NCI-H748 (cell line): ENCODE results near the gene NCKAP5.

Experiments
- DNase-seq: peaks from one replicate; lab custom pipeline; 2025; ENCODE audit not compliant: unreplicated experiment; lab: John Stamatoyannopoulos, UW

NCKAP5 gene

GRCh38 chr2:132975193-132976105, 592.8 kb downstream of the NCKAP5 start:
- no peak for DNase-seq

GRCh38 chr2:132974467-132975095, 593.7 kb downstream of the NCKAP5 start:
- no peak for DNase-seq

- DNase-seq: no peak
Observed at GRCh38 chr2:132971310-132972061, 596.8 kb downstream of the NCKAP5 start.

- DNase-seq: no peak
Observed at GRCh38 chr2:132969371-132969985, 598.8 kb downstream of the NCKAP5 start.

GRCh38 chr2:132965460-132965859, 602.8 kb downstream of the NCKAP5 start:
- no peak for DNase-seq

GRCh38 chr2:132963161-132963560, 605.1 kb downstream of the NCKAP5 start:
- DNase-seq: no peak

GRCh38 chr2:132958887-132959286, 609.4 kb downstream of the NCKAP5 start:
- DNase-seq: no peak

- no peak for DNase-seq
Observed at GRCh38 chr2:132955871-132956615, 612.2 kb downstream of the NCKAP5 start.

- DNase-seq: no peak
Observed at GRCh38 chr2:132953771-132954170, 614.5 kb downstream of the NCKAP5 start.

GRCh38 chr2:132951008-132951714, 617.1 kb downstream of the NCKAP5 start:
- DNase-seq: no peak

- DNase-seq: no peak
Observed at GRCh38 chr2:132949108-132949507, 619.2 kb downstream of the NCKAP5 start.

- DNase-seq: no peak
Observed at GRCh38 chr2:132948211-132948610, 620.1 kb downstream of the NCKAP5 start.

GRCh38 chr2:132943829-132944228, 624.4 kb downstream of the NCKAP5 start:
- no peak for DNase-seq

GRCh38 chr2:132941296-132942020, 626.8 kb downstream of the NCKAP5 start:
- DNase-seq: no peak

GRCh38 chr2:132937629-132938028, 630.6 kb downstream of the NCKAP5 start:
- no peak for DNase-seq

- no peak for DNase-seq
Observed at GRCh38 chr2:132936791-132937190, 631.5 kb downstream of the NCKAP5 start.

- no peak for DNase-seq
Observed at GRCh38 chr2:132936261-132936660, 632.0 kb downstream of the NCKAP5 start.

- no peak for DNase-seq
Observed at GRCh38 chr2:132929786-132930185, 638.5 kb downstream of the NCKAP5 start.

- no peak for DNase-seq
Observed at GRCh38 chr2:132923787-132924186, 644.5 kb downstream of the NCKAP5 start.
